Measurements from ENCODE around the gene EPB41L2. TPM values are rescaled to one million over a fixed set of nuclear protein-coding genes. Genes with fewer than 3 reads are reported as not detected.

The EPB41L2 gene
- total RNA-seq, 2 donors from 2014 or later, result 43.5 to 47.2 TPM

- Histone ChIP-seq H3K27ac (peak overlapping the region in 2 of 4 donors; percentile 23 to 56), H3K36me3 (replicated peaks in 1 of 2; ENCODE audit: insufficient read depth in 1 of 2, low read depth in 2 of 2) (no peaks in the 10 kb centered on the region), H3K27me3 (no peaks in the 10 kb centered on the region), H3K4me1 (peaks cover 36% of the 10 kb centered on the region), H3K9me3 (no peaks in the 10 kb centered on the region), H3K4me3 (no peak overlapping the region)
- TF ChIP-seq POLR2A (IDR thresholded peaks at IDR 0.05), result no peak
- no peak for TF ChIP-seq CTCF (IDR thresholded peaks at IDR 0.05)
- intact Hi-C loops (cut with DNase I), result no loop called here
- 72 to 86% methylated on average over 12 of the region's 12 CpGs for WGBS, 2 donors
- DNase-seq, result no peak
- no peak for ATAC-seq
Observed at GRCh38 chr6:131001111-131001736, 61.8 kb downstream of the EPB41L2 start.

GRCh38 chr6:131000544-131000943 is 62.5 kb downstream of the EPB41L2 start:
- WGBS, 2 donors, result 38 to 42% methylated on average over 6 of the region's 6 CpGs
- DNase-seq, result peak in 2 of 4 donors; percentile 10 to 38
- peaks cover 43% of the 10 kb centered on the region for H3K4me1 ChIP-seq
- H3K36me3 ChIP-seq (replicated peaks in 1 of 2; ENCODE audit: insufficient read depth in 1 of 2, low read depth in 2 of 2), result no peaks in the 10 kb centered on the region
- TF ChIP-seq CTCF (IDR thresholded peaks at IDR 0.05), result no peak
- TF ChIP-seq POLR2A (IDR thresholded peaks at IDR 0.05), result no peak
- H3K27ac ChIP-seq, result no peak overlapping the region
- no peaks in the 10 kb centered on the region for H3K27me3 ChIP-seq
- H3K4me3 ChIP-seq, result no peak overlapping the region
- no peaks in the 10 kb centered on the region for H3K9me3 ChIP-seq
- intact Hi-C loops (cut with DNase I), result no loop called here
- ATAC-seq, result peak; percentile 33

GRCh38 chr6:130997061-130997753 is 65.8 kb downstream of the EPB41L2 start:
- no peak overlapping the region for H3K27ac ChIP-seq
- H3K9me3 ChIP-seq, result no peaks in the 10 kb centered on the region
- WGBS, 2 donors, result 79 to 86% methylated on average over 6 of the region's 6 CpGs
- no peak for TF ChIP-seq POLR2A (IDR thresholded peaks at IDR 0.05)
- no peak for TF ChIP-seq CTCF (IDR thresholded peaks at IDR 0.05)
- no peak overlapping the region for H3K4me3 ChIP-seq
- no peaks in the 10 kb centered on the region for H3K27me3 ChIP-seq
- H3K4me1 ChIP-seq, result peaks cover 56% of the 10 kb centered on the region
- DNase-seq (no peak), ATAC-seq (no peak)
- intact Hi-C loops (cut with DNase I), result no loop called here
- H3K36me3 ChIP-seq (replicated peaks in 1 of 2; ENCODE audit: insufficient read depth in 1 of 2, low read depth in 2 of 2), result no peaks in the 10 kb centered on the region

- Histone ChIP-seq H3K27me3 (no peaks in the 10 kb centered on the region), H3K36me3 (replicated peaks in 1 of 2; ENCODE audit: insufficient read depth in 1 of 2, low read depth in 2 of 2) (no peaks in the 10 kb centered on the region), H3K9me3 (no peaks in the 10 kb centered on the region), H3K27ac (no peak overlapping the region), H3K4me1 (peaks cover 55% of the 10 kb centered on the region), H3K4me3 (no peak overlapping the region)
- TF ChIP-seq CTCF (IDR thresholded peaks at IDR 0.05) (no peak), POLR2A (IDR thresholded peaks at IDR 0.05) (no peak)
- WGBS, 2 donors, result 94 to 98% methylated on average over 1 of the region's 1 CpG
- ATAC-seq (no peak), DNase-seq (no peak)
- intact Hi-C loops (cut with DNase I), result no loop called here
Observed at GRCh38 chr6:130996635-130997034, 66.4 kb downstream of the EPB41L2 start.

Data from body of pancreas (tissue), 4 donors.